HUDEP-2 (cell line): Measurements from ENCODE around the gene AZIN2.
"Not testable (repeated sequence)": the region's sequence is repeated elsewhere in the genome, so short reads cannot be mapped to it uniquely, and the experiment has no call there.

Source experiments
- DNase-seq, 76 experiments: peaks; one replicate each; lab custom pipeline; 2025; ENCODE audit not compliant: unreplicated experiment in 76 of 76; lab: John Stamatoyannopoulos, UW

Gene AZIN2

GRCh38 chr1:33080885-33081553 lies at the start of gene AZIN2:
Gene AZIN2 (plus strand): TSS chr1:33081153. CDS start chr1:33082250, 1,097 bp downstream.
- DNase-seq: peak in 73 of 76 experiments; percentile 6 to 88 (median 71)

- no peak for DNase-seq
These were observed 49.4 kb upstream of the AZIN2 start for GRCh38 chr1:33031506-33031905.

GRCh38 chr1:33032126-33032869 lies 48.7 kb upstream of the AZIN2 start:
- no peak for DNase-seq

GRCh38 chr1:33036051-33036525 lies 44.9 kb upstream of the AZIN2 start:
- DNase-seq: peak in 32 of 76 experiments; percentile 7 to 49 (median 23)

- DNase-seq: peak in 75 of 76 experiments; percentile 50 to 98 (median 94)
These were observed 44.1 kb upstream of the AZIN2 start, which contains the start of gene AK2 for GRCh38 chr1:33036526-33037503. Gene AK2 (minus strand): TSS chr1:33036883. CDS start chr1:33036828, 55 bp downstream.

- no peak for DNase-seq
These were observed 41.1 kb upstream of the AZIN2 start for GRCh38 chr1:33039840-33040239.

- DNase-seq: no peak
These were observed 39.9 kb upstream of the AZIN2 start for GRCh38 chr1:33041026-33041425.

- no peak for DNase-seq
These were observed 38.1 kb upstream of the AZIN2 start for GRCh38 chr1:33042831-33043230.

GRCh38 chr1:33043267-33044092 lies 37.5 kb upstream of the AZIN2 start:
- DNase-seq: no peak

- peak in 4 of 76 experiments; percentile 5 to 17 (median 8) for DNase-seq
These were observed 35.7 kb upstream of the AZIN2 start for GRCh38 chr1:33045246-33045645.

GRCh38 chr1:33045814-33046213 lies 35.1 kb upstream of the AZIN2 start:
- no peak for DNase-seq

GRCh38 chr1:33046234-33046633 lies 34.7 kb upstream of the AZIN2 start:
- not testable (repeated sequence) for DNase-seq

- no peak for DNase-seq
These were observed 33.7 kb upstream of the AZIN2 start for GRCh38 chr1:33047290-33047689.

- no peak for DNase-seq
These were observed 33.1 kb upstream of the AZIN2 start for GRCh38 chr1:33047839-33048305.

GRCh38 chr1:33048426-33048825 lies 32.5 kb upstream of the AZIN2 start:
- no peak for DNase-seq

GRCh38 chr1:33049371-33049770 lies 31.6 kb upstream of the AZIN2 start:
- DNase-seq: no peak

GRCh38 chr1:33050221-33051076 lies 30.5 kb upstream of the AZIN2 start:
- DNase-seq: no peak

- peak in 66 of 76 experiments; percentile 7 to 81 (median 46) for DNase-seq
These were observed 25.5 kb upstream of the AZIN2 start for GRCh38 chr1:33055210-33056008.
